ENCODE data around the gene CACNA1G. TPM values are rescaled to one million over a fixed set of nuclear protein-coding genes. Genes with fewer than 3 reads are reported as not detected.

The CACNA1G gene
- total RNA-seq, 2 donors from 2014 or later = 0.84 to 1.1 TPM

DNA sequence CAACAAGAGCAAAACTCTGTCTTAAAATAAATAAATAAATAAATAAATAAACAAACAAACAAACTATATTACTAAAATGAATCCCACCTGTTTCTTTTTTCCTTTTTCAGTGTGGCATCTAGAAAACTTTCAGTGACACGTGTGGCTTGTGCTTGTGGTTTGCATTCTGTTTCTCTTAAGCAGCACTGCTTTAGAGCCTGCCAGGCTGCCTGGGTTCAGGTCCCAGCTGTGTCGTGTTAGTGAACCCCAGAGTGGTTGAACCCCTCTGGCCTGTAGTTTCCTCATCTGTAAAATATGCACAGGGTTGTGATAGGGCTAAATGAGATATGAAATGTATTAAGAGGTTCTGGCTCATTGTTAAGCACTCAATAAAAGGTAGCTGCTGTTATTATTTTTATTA is 40.0 kb upstream of the CACNA1G start:
- WGBS, 2 experiments (ENCODE audit: insufficient coverage in 1 of 2, insufficient read length in 1 of 2) = 91 to 100% methylated on average over 2 of the region's 2 CpGs
- Histone ChIP-seq H3K27ac (ENCODE audit: low read depth, low read length) (no peak overlapping the region), H3K36me3 (ENCODE audit: control insufficient read depth, insufficient read depth, low read length) (no peaks in the 10 kb centered on the region), H3K4me3 (ENCODE audit: low read length) (no peak overlapping the region), H3K9ac (ENCODE audit: extremely low read depth, low read length, poor library complexity, severe bottlenecking) (no peak overlapping the region), H3K4me1 (ENCODE audit: control insufficient read depth, insufficient read depth, low read length) (no peaks in the 10 kb centered on the region), H3K9me3 (ENCODE audit: control insufficient read depth, low read length) (no peaks in the 10 kb centered on the region), H3K27me3 (ENCODE audit: control insufficient read depth, insufficient read depth, low read length, poor library complexity, severe bottlenecking) (no peaks in the 10 kb centered on the region)
- Mint-ChIP-seq H3K27me3 (ENCODE audit: insufficient read depth) (peaks cover 6% of the 10 kb centered on the region), H3K36me3 (ENCODE audit: low read depth) (no peaks in the 10 kb centered on the region), H3K27ac (no peak overlapping the region), H3K4me3 (no peak overlapping the region), H3K9me3 (no peaks in the 10 kb centered on the region), H3K4me1 (peaks cover 6% of the 10 kb centered on the region)
- DNase-seq = no peak
- TF ChIP-seq, protein P1, sequence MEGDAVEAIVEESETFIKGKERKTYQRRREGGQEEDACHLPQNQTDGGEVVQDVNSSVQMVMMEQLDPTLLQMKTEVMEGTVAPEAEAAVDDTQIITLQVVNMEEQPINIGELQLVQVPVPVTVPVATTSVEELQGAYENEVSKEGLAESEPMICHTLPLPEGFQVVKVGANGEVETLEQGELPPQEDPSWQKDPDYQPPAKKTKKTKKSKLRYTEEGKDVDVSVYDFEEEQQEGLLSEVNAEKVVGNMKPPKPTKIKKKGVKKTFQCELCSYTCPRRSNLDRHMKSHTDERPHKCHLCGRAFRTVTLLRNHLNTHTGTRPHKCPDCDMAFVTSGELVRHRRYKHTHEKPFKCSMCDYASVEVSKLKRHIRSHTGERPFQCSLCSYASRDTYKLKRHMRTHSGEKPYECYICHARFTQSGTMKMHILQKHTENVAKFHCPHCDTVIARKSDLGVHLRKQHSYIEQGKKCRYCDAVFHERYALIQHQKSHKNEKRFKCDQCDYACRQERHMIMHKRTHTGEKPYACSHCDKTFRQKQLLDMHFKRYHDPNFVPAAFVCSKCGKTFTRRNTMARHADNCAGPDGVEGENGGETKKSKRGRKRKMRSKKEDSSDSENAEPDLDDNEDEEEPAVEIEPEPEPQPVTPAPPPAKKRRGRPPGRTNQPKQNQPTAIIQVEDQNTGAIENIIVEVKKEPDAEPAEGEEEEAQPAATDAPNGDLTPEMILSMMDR (conservative IDR thresholded peaks at IDR 0.05) = no peak

DNA sequence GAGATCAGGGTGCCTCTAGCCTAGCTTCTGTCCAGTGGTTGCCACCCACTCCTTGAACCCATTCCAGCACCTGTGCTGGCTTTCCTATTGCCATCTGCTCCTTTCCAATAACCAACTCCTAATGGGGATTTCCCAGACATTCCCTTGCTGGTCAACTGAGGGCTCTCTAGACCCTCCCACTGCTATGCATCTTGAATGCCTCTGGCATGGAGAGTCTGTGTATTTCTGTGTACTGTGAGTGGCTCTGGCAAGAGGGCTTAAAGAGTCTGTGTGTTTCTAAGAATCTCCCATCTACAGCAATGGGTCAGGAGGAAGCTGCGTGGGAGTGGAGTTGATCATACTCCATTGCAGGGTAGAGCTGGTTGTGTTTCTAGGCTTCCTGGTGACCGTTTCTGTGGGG is 39.0 kb upstream of the CACNA1G start:
- Histone ChIP-seq H3K4me3 (ENCODE audit: low read length) (no peak overlapping the region), H3K9me3 (ENCODE audit: control insufficient read depth, low read length) (no peaks in the 10 kb centered on the region), H3K27me3 (ENCODE audit: control insufficient read depth, insufficient read depth, low read length, poor library complexity, severe bottlenecking) (no peaks in the 10 kb centered on the region), H3K9ac (ENCODE audit: extremely low read depth, low read length, poor library complexity, severe bottlenecking) (no peak overlapping the region), H3K4me1 (ENCODE audit: control insufficient read depth, insufficient read depth, low read length) (no peaks in the 10 kb centered on the region), H3K36me3 (ENCODE audit: control insufficient read depth, insufficient read depth, low read length) (no peaks in the 10 kb centered on the region), H3K27ac (ENCODE audit: low read depth, low read length) (no peak overlapping the region)
- Mint-ChIP-seq H3K4me1 (peaks cover 6% of the 10 kb centered on the region), H3K4me3 (no peak overlapping the region), H3K27me3 (ENCODE audit: insufficient read depth) (peaks cover 5% of the 10 kb centered on the region), H3K9me3 (no peaks in the 10 kb centered on the region), H3K36me3 (ENCODE audit: low read depth) (no peaks in the 10 kb centered on the region), H3K27ac (no peak overlapping the region)
- 88 to 91% methylated on average over 1 to 2 of the region's 2 CpGs for WGBS, 2 experiments (ENCODE audit: insufficient coverage in 1 of 2, insufficient read length in 1 of 2)
- no peak for DNase-seq
- TF ChIP-seq, protein P1 (conservative IDR thresholded peaks at IDR 0.05) = no peak

GRCh38 chr17:50522766-50523165 is 37.7 kb upstream of the CACNA1G start:
- DNase-seq = no peak
- Histone ChIP-seq H3K27me3 (ENCODE audit: control insufficient read depth, insufficient read depth, low read length, poor library complexity, severe bottlenecking) (no peaks in the 10 kb centered on the region), H3K4me3 (ENCODE audit: low read length) (no peak overlapping the region), H3K36me3 (ENCODE audit: control insufficient read depth, insufficient read depth, low read length) (no peaks in the 10 kb centered on the region), H3K9ac (ENCODE audit: extremely low read depth, low read length, poor library complexity, severe bottlenecking) (no peak overlapping the region), H3K27ac (ENCODE audit: low read depth, low read length) (no peak overlapping the region), H3K4me1 (ENCODE audit: control insufficient read depth, insufficient read depth, low read length) (no peaks in the 10 kb centered on the region), H3K9me3 (ENCODE audit: control insufficient read depth, low read length) (no peaks in the 10 kb centered on the region)
- no peaks in the 10 kb centered on the region for H3K9me3 Mint-ChIP-seq
- no peak overlapping the region for H3K4me3 Mint-ChIP-seq
- peak overlapping the region; percentile 74 for H3K27ac Mint-ChIP-seq
- WGBS, 2 experiments (ENCODE audit: insufficient coverage in 1 of 2, insufficient read length in 1 of 2) = 93 to 96% methylated on average over 10 of the region's 10 CpGs
- peaks cover 2% of the 10 kb centered on the region for H3K27me3 Mint-ChIP-seq (ENCODE audit: insufficient read depth)
- H3K36me3 Mint-ChIP-seq (ENCODE audit: low read depth) = no peaks in the 10 kb centered on the region
- TF ChIP-seq, protein P1 (conservative IDR thresholded peaks at IDR 0.05) = no peak
- H3K4me1 Mint-ChIP-seq = peaks cover 6% of the 10 kb centered on the region

Data from endodermal cell (in vitro differentiated cells).